Measurements from ENCODE around the gene PAPPA2.
A peak's percentile ranks its signal among the peaks of the same experiment; 100 is the strongest.

PAPPA2 gene

GRCh38 chr1:176501599-176501998 lies 38.6 kb downstream of the PAPPA2 start:
- no peak for DNase-seq (ENCODE audit: low read depth)

GRCh38 chr1:176504848-176505553 lies 42.0 kb downstream of the PAPPA2 start:
- DNase-seq (ENCODE audit: low read depth), result no peak

GRCh38 chr1:176512966-176513365 lies 50.0 kb downstream of the PAPPA2 start:
- no peak for DNase-seq (ENCODE audit: low read depth)

GRCh38 chr1:176515310-176515709 lies 52.3 kb downstream of the PAPPA2 start:
- DNase-seq (ENCODE audit: low read depth), result peak; percentile 5

GRCh38 chr1:176517484-176517883 lies 54.5 kb downstream of the PAPPA2 start:
- no peak for DNase-seq (ENCODE audit: low read depth)

- no peak for DNase-seq (ENCODE audit: low read depth)
Measured at GRCh38 chr1:176521211-176521610, 58.2 kb downstream of the PAPPA2 start.

- no peak for DNase-seq (ENCODE audit: low read depth)
Measured at GRCh38 chr1:176522310-176522845, 59.4 kb downstream of the PAPPA2 start.

GRCh38 chr1:176529395-176530090 lies 66.6 kb downstream of the PAPPA2 start:
- DNase-seq (ENCODE audit: low read depth), result no peak

- DNase-seq (ENCODE audit: low read depth), result no peak
Measured at GRCh38 chr1:176531036-176531435, 68.1 kb downstream of the PAPPA2 start.

GRCh38 chr1:176531921-176532897 lies 69.2 kb downstream of the PAPPA2 start:
- no peak for DNase-seq (ENCODE audit: low read depth)

GRCh38 chr1:176533020-176533419 lies 70.0 kb downstream of the PAPPA2 start:
- no peak for DNase-seq (ENCODE audit: low read depth)

- no peak for DNase-seq (ENCODE audit: low read depth)
Measured at GRCh38 chr1:176536588-176536987, 73.6 kb downstream of the PAPPA2 start.

- no peak for DNase-seq (ENCODE audit: low read depth)
Measured at GRCh38 chr1:176539018-176539417, 76.0 kb downstream of the PAPPA2 start.

GRCh38 chr1:176540428-176540827 lies 77.5 kb downstream of the PAPPA2 start:
- DNase-seq (ENCODE audit: low read depth), result no peak

GRCh38 chr1:176541663-176542062 lies 78.7 kb downstream of the PAPPA2 start:
- DNase-seq (ENCODE audit: low read depth), result no peak

- DNase-seq (ENCODE audit: low read depth), result no peak
Measured at GRCh38 chr1:176542352-176542751, 79.4 kb downstream of the PAPPA2 start.

GRCh38 chr1:176543360-176544129 lies 80.6 kb downstream of the PAPPA2 start:
- no peak for DNase-seq (ENCODE audit: low read depth)

GRCh38 chr1:176545034-176545639 lies 82.2 kb downstream of the PAPPA2 start:
- no peak for DNase-seq (ENCODE audit: low read depth)

- no peak for DNase-seq (ENCODE audit: low read depth)
Measured at GRCh38 chr1:176546825-176547224, 83.8 kb downstream of the PAPPA2 start.

GRCh38 chr1:176551146-176551545 lies 88.2 kb downstream of the PAPPA2 start:
- no peak for DNase-seq (ENCODE audit: low read depth)
